Activated T-helper 1 cell treated with anti-CD3 and anti-CD28 coated beads, Interleukin-12 subunit alpha, Interleukin-12 subunit beta, Interleukin-2, Interleukin-4 antibody, amounts not matched to agents 30 ng/mL and 10 ng/mL and 1 ng/mL, durations not matched to agents 14 hours and 24 hours and 36 hours (primary cell): ENCODE data around the gene SLC38A7. TPM values are rescaled to one million over a fixed set of nuclear protein-coding genes. Genes with fewer than 3 reads are reported as not detected.
"Not testable (repeated sequence)": the region's sequence is repeated elsewhere in the genome, so short reads cannot be mapped to it uniquely, and the experiment has no call there.

ENCODE experiments used
- DNase-seq: peaks from one replicate; pipeline ENCODE4 v3.0.0; 2021; ENCODE audit warnings: low spot score
- H3K27ac Mint-ChIP-seq: one replicate; pipeline ENCODE4 v1.8.0; 2021; ENCODE audit warnings: mild to moderate bottlenecking, mixed read lengths
- H3K27me3 Mint-ChIP-seq: one replicate; pipeline ENCODE4 v1.8.0; 2022; ENCODE audit warnings: mild to moderate bottlenecking, moderate library complexity, mixed read lengths; ENCODE audit not compliant: insufficient read depth
- H3K36me3 Mint-ChIP-seq: one replicate; pipeline ENCODE4 v1.8.0; 2021; ENCODE audit warnings: low read depth, mixed read lengths
- H3K4me1 Mint-ChIP-seq: one replicate; pipeline ENCODE4 v1.8.0; 2021; ENCODE audit warnings: low read depth, mixed read lengths
- H3K4me3 Mint-ChIP-seq: one replicate; pipeline ENCODE4 v1.8.0; 2021; ENCODE audit warnings: mild to moderate bottlenecking, moderate library complexity, mixed read lengths
- H3K9me3 Mint-ChIP-seq: one replicate; pipeline ENCODE4 v1.8.0; 2021; ENCODE audit warnings: mixed read lengths
- intact Hi-C: fragments of 100-400 bp; cut with micrococcal nuclease; formaldehyde crosslinking; loops from one replicate; pipeline ENCODE4 v1.15.1; 2024
- total RNA-seq: library from RNA; stranded (reverse); gene quantifications from 2 replicates; pipeline ENCODE4 v1.2.3, GENCODE V29; 2022

SLC38A7 gene
- total RNA-seq, 1 donor from 2014 or later: 9.3 TPM

- H3K36me3 Mint-ChIP-seq: no peaks in the 10 kb centered on the region
- peaks cover 1% of the 10 kb centered on the region for H3K27me3 Mint-ChIP-seq
- DNase-seq: no peak
- H3K9me3 Mint-ChIP-seq: no peaks in the 10 kb centered on the region
- no peak overlapping the region for H3K27ac Mint-ChIP-seq
- no peak overlapping the region for H3K4me3 Mint-ChIP-seq
- intact Hi-C loops: no loop called here
- no peaks in the 10 kb centered on the region for H3K4me1 Mint-ChIP-seq
Observed at GRCh38 chr16:58640949-58641348, 43.6 kb downstream of the SLC38A7 start.

- H3K4me1 Mint-ChIP-seq: no peaks in the 10 kb centered on the region
- no peak for DNase-seq
- intact Hi-C loops: no loop called here
Observed at GRCh38 chr16:58639836-58640235, 44.7 kb downstream of the SLC38A7 start.

DNA sequence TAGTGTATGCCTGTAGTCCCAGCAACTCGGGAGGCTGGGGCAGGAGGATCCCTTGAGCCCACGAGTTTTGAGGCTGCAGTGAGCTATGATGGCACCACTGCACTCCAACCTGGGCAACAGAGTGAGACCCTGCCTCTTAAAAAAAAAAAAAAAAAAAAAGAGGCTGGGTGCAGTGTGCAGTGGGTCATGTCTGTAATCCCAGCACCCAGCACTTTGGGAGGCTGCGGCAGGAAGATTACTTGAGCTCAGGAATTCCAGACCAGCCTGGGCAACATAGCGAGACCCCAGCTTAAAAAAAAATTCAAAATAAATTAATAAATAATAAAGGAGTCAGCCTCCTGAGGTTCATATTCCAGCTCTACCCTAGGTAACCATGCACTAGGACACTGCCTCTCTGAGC lies 45.3 kb downstream of the SLC38A7 start:
- Mint-ChIP-seq H3K27ac (no peak overlapping the region), H3K4me3 (no peak overlapping the region), H3K27me3 (peaks cover 1% of the 10 kb centered on the region), H3K36me3 (no peaks in the 10 kb centered on the region), H3K4me1 (no peaks in the 10 kb centered on the region), H3K9me3 (no peaks in the 10 kb centered on the region)
- no peak for DNase-seq
- intact Hi-C loops: no loop called here

More at GRCh38 chr16:58639836-58640235, 44.7 kb downstream of the SLC38A7 start:
- H3K27me3 Mint-ChIP-seq: peaks cover 1% of the 10 kb centered on the region
- no peak overlapping the region for H3K27ac Mint-ChIP-seq
- no peak overlapping the region for H3K4me3 Mint-ChIP-seq
- no peaks in the 10 kb centered on the region for H3K9me3 Mint-ChIP-seq
- no peaks in the 10 kb centered on the region for H3K36me3 Mint-ChIP-seq

DNA sequence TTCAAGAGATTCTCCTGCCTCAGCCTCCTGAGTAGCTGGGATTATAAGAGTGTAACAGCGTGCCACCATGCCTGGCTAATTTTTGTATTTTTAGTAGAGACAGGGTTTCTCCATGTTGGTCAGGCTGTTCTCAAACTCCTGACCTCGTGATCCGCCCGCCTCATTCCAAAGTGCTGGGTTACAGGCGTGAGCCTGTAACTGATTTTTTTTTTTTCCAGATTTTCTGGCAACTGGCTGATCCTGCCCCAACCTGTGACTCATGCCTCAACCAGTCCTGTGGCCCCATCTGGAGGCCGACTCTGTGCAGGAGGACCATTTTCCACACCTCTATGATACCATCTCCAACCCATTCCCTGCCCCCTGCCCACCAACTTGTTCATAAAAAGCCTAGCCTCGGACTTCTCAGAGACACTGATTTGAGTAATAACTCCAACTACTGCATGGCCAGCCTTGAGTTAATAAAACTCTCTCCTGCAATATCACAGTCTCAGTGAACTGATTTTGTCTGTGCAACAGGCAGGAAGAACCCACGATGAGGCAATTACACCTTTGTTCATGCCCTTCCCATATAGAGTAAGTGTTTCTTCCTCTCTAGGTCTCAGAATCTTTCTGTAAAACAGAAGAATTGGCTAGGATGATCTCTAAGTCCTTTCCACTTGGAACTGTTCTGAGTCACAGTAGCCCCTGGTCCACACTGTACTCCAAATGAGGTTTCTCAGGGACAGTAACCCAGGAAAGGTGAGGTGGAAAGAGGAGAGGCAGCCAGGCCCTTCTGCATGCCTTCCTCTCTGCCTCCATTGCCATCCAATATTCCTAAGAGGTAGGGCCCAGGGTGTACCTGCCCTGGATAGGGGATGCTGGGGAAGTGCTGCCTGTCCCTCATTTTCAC lies 46.2 kb downstream of the SLC38A7 start:
- H3K4me3 Mint-ChIP-seq: no peak overlapping the region
- H3K36me3 Mint-ChIP-seq: no peaks in the 10 kb centered on the region

GRCh38 chr16:58637021-58637420 lies 47.5 kb downstream of the SLC38A7 start:
- intact Hi-C loops, H3K36me3 Mint-ChIP-seq, H3K27ac Mint-ChIP-seq, H3K9me3 Mint-ChIP-seq, H3K4me1 Mint-ChIP-seq, DNase-seq, H3K4me3 Mint-ChIP-seq, H3K27me3 Mint-ChIP-seq: not testable (repeated sequence)

More for the DNA sequence above, 46.2 kb downstream of the SLC38A7 start:
- no peaks in the 10 kb centered on the region for H3K9me3 Mint-ChIP-seq
- peaks cover 1% of the 10 kb centered on the region for H3K27me3 Mint-ChIP-seq
- intact Hi-C loops: no loop called here
- H3K4me1 Mint-ChIP-seq: no peaks in the 10 kb centered on the region
- no peak for DNase-seq
- no peak overlapping the region for H3K27ac Mint-ChIP-seq

DNA sequence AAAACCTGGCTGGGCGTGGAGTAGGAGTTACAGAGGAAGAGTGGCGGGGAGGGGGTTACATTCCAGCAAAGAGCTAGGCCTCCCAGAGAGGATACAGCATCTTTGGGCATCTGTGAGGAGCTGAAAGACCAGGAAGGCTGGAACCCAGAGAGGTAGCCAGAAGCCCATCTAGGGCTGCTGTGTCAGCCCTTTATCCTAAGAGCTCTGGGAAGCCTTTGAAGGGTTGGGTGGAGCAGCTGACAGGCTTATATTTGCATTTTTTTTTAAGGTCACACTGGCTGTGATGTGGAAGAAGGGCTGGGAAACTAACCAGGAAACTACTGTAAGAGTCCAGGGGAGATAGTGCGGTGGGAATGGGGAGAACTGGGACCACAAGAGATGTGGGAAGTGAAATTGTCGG lies 48.1 kb downstream of the SLC38A7 start:
- Mint-ChIP-seq H3K4me1 (peaks cover 2% of the 10 kb centered on the region), H3K27me3 (peaks cover 1% of the 10 kb centered on the region), H3K36me3 (no peaks in the 10 kb centered on the region), H3K27ac (no peak overlapping the region), H3K4me3 (no peak overlapping the region), H3K9me3 (no peaks in the 10 kb centered on the region)
- intact Hi-C loops: no loop called here
- DNase-seq: no peak

- Mint-ChIP-seq H3K4me1 (peaks cover 7% of the 10 kb centered on the region), H3K4me3 (no peak overlapping the region), H3K27ac (no peak overlapping the region), H3K36me3 (no peaks in the 10 kb centered on the region), H3K27me3 (no peaks in the 10 kb centered on the region), H3K9me3 (no peaks in the 10 kb centered on the region)
- intact Hi-C loops: no loop called here
- DNase-seq: no peak
Observed at GRCh38 chr16:58635502-58635901, 49.1 kb downstream of the SLC38A7 start.

DNA sequence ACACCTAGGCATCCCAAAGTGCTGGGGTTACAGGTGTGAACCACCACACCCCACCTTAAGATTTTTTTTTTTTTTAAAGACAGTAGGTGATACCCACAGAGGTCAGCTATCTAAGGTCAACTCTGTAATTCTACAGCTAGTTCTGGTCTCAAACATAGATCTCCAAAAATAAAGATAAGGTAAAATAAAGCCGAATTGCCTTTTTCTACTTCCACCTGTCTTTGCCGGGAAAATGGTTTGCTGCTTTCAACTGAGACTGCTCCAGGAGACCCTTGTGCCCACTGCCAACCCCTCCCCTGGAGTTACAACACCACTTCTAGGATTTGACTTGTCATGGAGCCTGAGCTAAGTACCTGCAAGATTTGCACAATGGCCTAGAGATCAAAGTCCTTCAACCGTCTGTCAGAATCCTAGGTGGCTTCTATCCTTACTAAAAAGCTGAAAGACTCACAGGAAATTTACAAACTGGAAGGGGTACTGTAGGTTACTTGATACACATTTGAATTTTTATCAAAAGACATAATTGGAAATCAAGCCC lies 50.2 kb downstream of the SLC38A7 start:
- H3K36me3 Mint-ChIP-seq: peaks cover 3% of the 10 kb centered on the region
- intact Hi-C loops: no loop called here
- H3K4me3 Mint-ChIP-seq: no peak overlapping the region
- no peak for DNase-seq
- H3K4me1 Mint-ChIP-seq: peaks cover 13% of the 10 kb centered on the region
- H3K27me3 Mint-ChIP-seq: no peaks in the 10 kb centered on the region
- H3K9me3 Mint-ChIP-seq: no peaks in the 10 kb centered on the region
- no peak overlapping the region for H3K27ac Mint-ChIP-seq

DNA sequence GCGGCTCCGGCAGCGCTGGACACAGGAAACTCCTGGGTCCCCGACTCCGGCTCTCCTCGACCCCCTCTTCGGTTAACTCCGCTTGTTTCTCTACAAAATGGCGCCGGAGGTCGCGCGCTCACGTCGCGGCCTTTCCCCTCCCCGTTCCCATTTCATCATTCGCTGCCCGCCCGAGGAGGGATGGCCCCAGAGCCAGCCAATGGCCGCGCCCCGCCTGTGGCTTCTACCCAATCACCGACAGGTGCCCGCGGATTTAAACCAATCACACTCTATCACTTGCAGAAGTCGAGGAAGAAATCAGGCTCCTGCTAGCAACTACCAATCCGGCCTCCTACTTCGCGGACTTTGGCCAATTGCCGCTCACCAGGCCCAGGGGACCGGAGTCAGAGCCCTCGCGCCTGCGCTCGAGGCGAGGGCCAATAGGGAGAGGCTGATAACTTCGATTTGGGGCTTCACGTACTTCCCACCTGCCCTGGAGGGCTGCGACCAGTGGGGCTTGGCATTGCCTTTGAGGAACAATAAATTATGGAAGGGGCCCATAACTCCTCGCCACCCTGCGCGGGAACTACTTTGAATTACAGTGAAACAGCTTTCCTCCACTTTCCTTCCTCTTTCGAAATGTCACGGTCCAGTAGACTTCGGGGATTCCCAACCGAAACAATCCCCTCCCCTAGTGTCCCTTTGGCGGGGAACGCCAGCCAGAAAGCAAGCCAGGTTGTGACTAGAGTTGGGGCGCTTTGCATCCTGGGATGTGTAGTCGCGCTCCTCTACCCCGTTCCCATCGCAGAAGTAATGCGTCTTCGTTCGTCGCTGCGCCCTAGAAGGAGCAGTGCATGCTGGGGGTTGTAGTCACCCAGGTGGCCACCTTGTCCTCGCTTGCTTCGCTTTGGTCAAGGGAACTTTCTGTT lies 54.6 kb downstream of the SLC38A7 start, which contains the start of gene CNOT1:
TSS of gene CNOT1 (minus strand) at position 94 of the 908 bp plus-strand sequence. CDS start 30,489 bp downstream, outside the sequence.
- peak; percentile 99 for DNase-seq
- peak within 1 kb of the TSS; percentile 100 for H3K27ac Mint-ChIP-seq
- H3K4me1 Mint-ChIP-seq: peaks cover 25% of the 10 kb centered on the region
- no peaks in the 10 kb centered on the region for H3K27me3 Mint-ChIP-seq
- intact Hi-C loops: loop anchor here (1.0 to 5.0 kb wide), 10 partner anchors 38 to 501 kb away; partner anchors contain the start of genes CFAP20, CSNK2A2, GINS3 and GOT2
- H3K9me3 Mint-ChIP-seq: no peaks in the 10 kb centered on the region
- H3K4me3 Mint-ChIP-seq: peak within 1 kb of the TSS; percentile 94
- H3K36me3 Mint-ChIP-seq: peaks cover 8% of the 10 kb centered on the region

GRCh38 chr16:58628845-58629732 lies 55.5 kb downstream of the SLC38A7 start:
- no peaks in the 10 kb centered on the region for H3K9me3 Mint-ChIP-seq
- peaks cover 33% of the 10 kb centered on the region for H3K4me1 Mint-ChIP-seq

DNA sequence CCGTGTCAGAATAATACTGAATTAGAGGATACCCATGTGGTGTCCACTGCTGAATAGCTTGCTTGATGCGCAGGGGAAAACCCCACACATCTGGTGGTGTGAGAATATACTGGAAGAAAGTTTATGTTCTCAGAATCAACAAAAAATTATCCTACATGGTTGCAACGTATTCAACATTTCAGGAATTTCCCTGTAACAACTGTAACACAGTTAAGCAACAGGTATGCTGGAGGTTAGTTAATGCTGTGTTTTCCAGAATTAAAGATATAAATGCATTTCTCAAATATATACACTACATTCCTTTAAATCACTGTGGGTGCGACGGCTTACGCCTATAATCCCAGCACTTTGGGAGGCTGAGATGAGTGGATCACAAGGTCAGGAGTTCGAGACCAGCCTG lies 60.4 kb downstream of the SLC38A7 start:
- intact Hi-C loops: no loop called here
- DNase-seq: no peak
- H3K27me3 Mint-ChIP-seq: no peaks in the 10 kb centered on the region
- no peak overlapping the region for H3K27ac Mint-ChIP-seq
- H3K4me1 Mint-ChIP-seq: peaks cover 28% of the 10 kb centered on the region
- no peaks in the 10 kb centered on the region for H3K9me3 Mint-ChIP-seq
- peaks cover 30% of the 10 kb centered on the region for H3K36me3 Mint-ChIP-seq
- H3K4me3 Mint-ChIP-seq: no peak overlapping the region

More at GRCh38 chr16:58628845-58629732, 55.5 kb downstream of the SLC38A7 start:
- Mint-ChIP-seq H3K27me3 (no peaks in the 10 kb centered on the region), H3K36me3 (peaks cover 9% of the 10 kb centered on the region), H3K27ac (peak overlapping the region; percentile 100), H3K4me3 (peak overlapping the region; percentile 94)
- intact Hi-C loops: loop anchor here (5.0 kb wide), 1 partner anchor 37 kb away; no protein-coding TSS in a partner anchor
- DNase-seq: peak; percentile 56

DNA sequence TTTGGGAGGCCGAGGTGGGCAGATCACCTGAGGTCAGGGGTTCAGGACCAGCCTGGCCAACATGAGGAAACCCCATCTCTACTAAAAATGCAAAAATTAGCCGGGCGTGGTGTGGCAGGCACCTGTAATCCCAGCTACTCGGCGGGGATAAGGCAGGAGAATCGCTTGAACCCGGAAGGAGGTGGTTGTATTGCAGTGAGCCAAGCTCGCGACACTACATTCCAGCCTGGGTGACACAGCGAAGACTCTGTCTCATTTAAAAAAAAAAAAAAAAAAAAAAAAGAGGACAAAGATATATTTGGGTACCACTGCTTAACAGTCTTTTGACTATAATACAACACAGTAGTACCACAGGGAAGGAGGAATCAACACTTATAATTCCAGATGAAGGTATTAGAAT lies 64.2 kb downstream of the SLC38A7 start:
- Mint-ChIP-seq H3K4me3 (no peak overlapping the region), H3K27me3 (no peaks in the 10 kb centered on the region), H3K4me1 (peaks cover 18% of the 10 kb centered on the region), H3K27ac (no peak overlapping the region), H3K36me3 (peaks cover 37% of the 10 kb centered on the region), H3K9me3 (no peaks in the 10 kb centered on the region)
- intact Hi-C loops: no loop called here
- no peak for DNase-seq
